Muscle layer of colon (tissue), 2 donors: ENCODE results near the gene ALG6.
"Not testable (repeated sequence)": the region's sequence is repeated elsewhere in the genome, so short reads cannot be mapped to it uniquely, and the experiment has no call there.

Experiments
- H3K27ac ChIP-seq: one replicate; pipeline ENCODE4 v1.7.0; 2013; ENCODE audit warnings: low read depth, mild to moderate bottlenecking, low read length, moderate library complexity
- H3K27me3 ChIP-seq, 2 donors: one replicate each; pipeline ENCODE4 v1.7.0; 2013; ENCODE audit warnings: low read length in 2 of 2, mild to moderate bottlenecking in 2 of 2; ENCODE audit not compliant: insufficient read depth in 2 of 2, control insufficient read depth in 1 of 2
- H3K36me3 ChIP-seq: one replicate; pipeline ENCODE4 v1.7.0; 2013; ENCODE audit warnings: mild to moderate bottlenecking, low read length; ENCODE audit not compliant: insufficient read depth
- H3K4me1 ChIP-seq: one replicate; pipeline ENCODE4 v1.7.0; 2013; ENCODE audit warnings: mild to moderate bottlenecking, low read length; ENCODE audit not compliant: insufficient read depth
- H3K4me3 ChIP-seq, 2 donors: one replicate each; pipeline ENCODE4 v1.7.0; 2013; ENCODE audit warnings: low read length in 2 of 2, low read depth in 1 of 2, mild to moderate bottlenecking in 1 of 2, moderate library complexity in 1 of 2
- H3K9ac ChIP-seq: one replicate; pipeline ENCODE4 v1.7.0; 2013; ENCODE audit warnings: low read length
- H3K9me3 ChIP-seq: one replicate; pipeline ENCODE4 v1.7.0; 2013; ENCODE audit warnings: mild to moderate bottlenecking, low read length
- donor health status: abdominal sarcoma.
- donor health status: Adenocarcinoma of cecum.

ALG6 gene

GRCh38 chr1:63381741-63382140, 14.3 kb downstream of the ALG6 start:
- H3K4me1 ChIP-seq, result no peaks in the 10 kb centered on the region
- no peaks in the 10 kb centered on the region for H3K27me3 ChIP-seq
- no peaks in the 10 kb centered on the region for H3K36me3 ChIP-seq
- H3K9ac ChIP-seq, result no peak overlapping the region
- H3K4me3 ChIP-seq, result no peak overlapping the region
- H3K9me3 ChIP-seq, result no peaks in the 10 kb centered on the region
- no peak overlapping the region for H3K27ac ChIP-seq

GRCh38 chr1:63401945-63402344, 34.5 kb downstream of the ALG6 start:
- Histone ChIP-seq H3K36me3 (peaks cover 6% of the 10 kb centered on the region), H3K27ac (no peak overlapping the region), H3K27me3 (no peaks in the 10 kb centered on the region)

GRCh38 chr1:63403386-63403785, 36.0 kb downstream of the ALG6 start:
- no peak overlapping the region for H3K4me3 ChIP-seq
- H3K9ac ChIP-seq, result no peak overlapping the region
- no peak overlapping the region for H3K27ac ChIP-seq
- H3K4me1 ChIP-seq, result no peaks in the 10 kb centered on the region
- H3K9me3 ChIP-seq, result no peaks in the 10 kb centered on the region
- peaks cover 6% of the 10 kb centered on the region for H3K36me3 ChIP-seq
- H3K27me3 ChIP-seq, result no peaks in the 10 kb centered on the region

More at GRCh38 chr1:63401945-63402344, 34.5 kb downstream of the ALG6 start:
- H3K4me1 ChIP-seq, result no peaks in the 10 kb centered on the region
- no peaks in the 10 kb centered on the region for H3K9me3 ChIP-seq
- H3K9ac ChIP-seq, result no peak overlapping the region
- no peak overlapping the region for H3K4me3 ChIP-seq

- no peaks in the 10 kb centered on the region for H3K36me3 ChIP-seq
- H3K4me1 ChIP-seq, result no peaks in the 10 kb centered on the region
- no peaks in the 10 kb centered on the region for H3K9me3 ChIP-seq
- H3K27me3 ChIP-seq, result no peaks in the 10 kb centered on the region
- H3K9ac ChIP-seq, result no peak overlapping the region
- H3K4me3 ChIP-seq, result no peak overlapping the region
- no peak overlapping the region for H3K27ac ChIP-seq
Measured at GRCh38 chr1:63405021-63405420, 37.6 kb downstream of the ALG6 start.

GRCh38 chr1:63405987-63406386, 38.6 kb downstream of the ALG6 start:
- H3K4me1 ChIP-seq, result no peaks in the 10 kb centered on the region

GRCh38 chr1:63407002-63407401, 39.6 kb downstream of the ALG6 start:
- H3K27me3 ChIP-seq, result no peaks in the 10 kb centered on the region
- no peak overlapping the region for H3K9ac ChIP-seq
- H3K27ac ChIP-seq, result no peak overlapping the region
- no peak overlapping the region for H3K4me3 ChIP-seq
- no peaks in the 10 kb centered on the region for H3K36me3 ChIP-seq
- H3K9me3 ChIP-seq, result no peaks in the 10 kb centered on the region
- H3K4me1 ChIP-seq, result no peaks in the 10 kb centered on the region

More at GRCh38 chr1:63405987-63406386, 38.6 kb downstream of the ALG6 start:
- H3K36me3 ChIP-seq, result no peaks in the 10 kb centered on the region
- H3K9ac ChIP-seq, result no peak overlapping the region
- H3K27me3 ChIP-seq, result no peaks in the 10 kb centered on the region
- H3K9me3 ChIP-seq, result no peaks in the 10 kb centered on the region
- H3K4me3 ChIP-seq, result no peak overlapping the region
- H3K27ac ChIP-seq, result no peak overlapping the region

- H3K9ac ChIP-seq, result no peak overlapping the region
- H3K4me3 ChIP-seq, result no peak overlapping the region
- H3K9me3 ChIP-seq, result no peaks in the 10 kb centered on the region
- H3K36me3 ChIP-seq, result no peaks in the 10 kb centered on the region
- H3K27ac ChIP-seq, result no peak overlapping the region
- no peaks in the 10 kb centered on the region for H3K4me1 ChIP-seq
- H3K27me3 ChIP-seq, result no peaks in the 10 kb centered on the region
Measured at GRCh38 chr1:63408331-63408730, 40.9 kb downstream of the ALG6 start.

GRCh38 chr1:63411066-63411465, 43.6 kb downstream of the ALG6 start:
- H3K27ac ChIP-seq, result no peak overlapping the region
- no peaks in the 10 kb centered on the region for H3K27me3 ChIP-seq
- H3K36me3 ChIP-seq, result no peaks in the 10 kb centered on the region
- H3K9ac ChIP-seq, result no peak overlapping the region
- H3K4me3 ChIP-seq, result no peak overlapping the region
- no peaks in the 10 kb centered on the region for H3K9me3 ChIP-seq
- H3K4me1 ChIP-seq, result no peaks in the 10 kb centered on the region

GRCh38 chr1:63413394-63413793, 46.0 kb downstream of the ALG6 start:
- no peaks in the 10 kb centered on the region for H3K27me3 ChIP-seq
- H3K4me3 ChIP-seq, result no peak overlapping the region
- no peaks in the 10 kb centered on the region for H3K4me1 ChIP-seq

GRCh38 chr1:63414691-63415365, 47.4 kb downstream of the ALG6 start:
- Histone ChIP-seq H3K27ac (no peak overlapping the region), H3K27me3 (no peaks in the 10 kb centered on the region), H3K36me3 (no peaks in the 10 kb centered on the region), H3K4me1 (no peaks in the 10 kb centered on the region), H3K4me3 (no peak overlapping the region), H3K9ac (no peak overlapping the region), H3K9me3 (no peaks in the 10 kb centered on the region)

More at GRCh38 chr1:63413394-63413793, 46.0 kb downstream of the ALG6 start:
- Histone ChIP-seq H3K9ac (no peak overlapping the region), H3K9me3 (no peaks in the 10 kb centered on the region), H3K36me3 (no peaks in the 10 kb centered on the region), H3K27ac (no peak overlapping the region)

- H3K4me3 ChIP-seq, result no peak overlapping the region
- H3K36me3 ChIP-seq, result no peaks in the 10 kb centered on the region
- no peaks in the 10 kb centered on the region for H3K9me3 ChIP-seq
- no peaks in the 10 kb centered on the region for H3K27me3 ChIP-seq
- no peaks in the 10 kb centered on the region for H3K4me1 ChIP-seq
- no peak overlapping the region for H3K9ac ChIP-seq
- no peak overlapping the region for H3K27ac ChIP-seq
Measured at GRCh38 chr1:63418101-63418500, 50.7 kb downstream of the ALG6 start.

- not testable (repeated sequence) for H3K4me1 ChIP-seq, H3K27me3 ChIP-seq, H3K36me3 ChIP-seq, H3K9ac ChIP-seq, H3K4me3 ChIP-seq, H3K9me3 ChIP-seq, H3K27ac ChIP-seq
Measured at GRCh38 chr1:63420746-63421145, 53.3 kb downstream of the ALG6 start.
